Suprapubic skin (tissue), 3 donors: ENCODE measurements around the gene SPIRE1.

Experiments
- CTCF ChIP-seq, 2 donors: fragments of 200-600 bp in 1 of 2; fragments of 450-650 bp in 1 of 2; sonication (generic) in 1 of 2; IDR thresholded peaks; one replicate each; pipeline ENCODE4 v1.5.1; 2016 to 2019; ENCODE audit warnings: antibody characterized with exemption in 2 of 2, mild to moderate bottlenecking in 1 of 2, moderate library complexity in 1 of 2
- POLR2A ChIP-seq, 2 donors: fragments of 450-650 bp; IDR thresholded peaks; one replicate each; pipeline ENCODE4 v1.6.1; 2017; ENCODE audit warnings: antibody characterized with exemption in 2 of 2, mild to moderate bottlenecking in 2 of 2, moderate library complexity in 2 of 2

- TF ChIP-seq CTCF (IDR thresholded peaks at IDR 0.05) (no peak), POLR2A (IDR thresholded peaks at IDR 0.05) (peak in 1 of 2 donors; percentile 18)
These were observed at the start of gene SPIRE1 for GRCh38 chr18:12657684-12658425.
